Measurements from ENCODE around the gene TLL1.

DNA sequence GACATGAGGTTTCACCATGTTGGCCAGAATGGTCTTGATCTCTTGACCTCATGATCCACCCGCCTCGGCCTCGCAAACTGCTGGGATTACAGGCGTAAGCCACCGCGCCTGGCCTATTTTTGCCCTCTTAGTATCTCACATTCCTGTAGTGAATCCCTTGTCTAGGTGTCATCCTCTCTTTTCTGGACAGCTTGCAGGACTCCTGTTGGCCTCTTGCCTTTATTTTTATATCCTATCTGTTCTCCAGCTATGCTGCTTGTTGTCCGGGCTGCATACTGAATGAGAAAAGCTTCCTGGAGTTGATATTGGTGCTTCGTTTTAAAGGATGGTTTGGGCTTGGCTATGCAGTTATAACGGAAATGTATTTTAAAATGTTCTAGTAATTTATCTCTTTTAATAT lies 148.6 kb downstream of the TLL1 start:
- no peak for TF ChIP-seq POLR2A (IDR thresholded peaks at IDR 0.05)
- no peak for TF ChIP-seq CTCF (IDR thresholded peaks at IDR 0.05)
- no peak for TF ChIP-seq EP300 (IDR thresholded peaks at IDR 0.05)
